Endothelial cell of umbilical vein (primary cell): ENCODE results near the gene STBD1. TPM values are rescaled to one million over a fixed set of nuclear protein-coding genes. Genes with fewer than 3 reads are reported as not detected.

Experiments
- BruUV-seq: library from RNA; stranded (reverse); fragments of 400-500 nt; replicated peaks from 2 replicates; lab custom pipeline; 2021; lab: Mats Ljungman, UMichigan
- CTCF ChIA-PET: fragments of 300-600, 350-600 bp; sonication (Branson Sonifier 250); formaldehyde crosslinking; loops from one replicate; lab custom pipeline; 2021; ENCODE audit warnings: antibody characterized with exemption, inconsistent platforms; lab: Charles Lee
- POLR2A ChIA-PET: fragments of 300-600, 350-600 bp; sonication (Branson Sonifier 250); formaldehyde crosslinking; loops from one replicate; lab custom pipeline; 2021; ENCODE audit warnings: antibody characterized with exemption, inconsistent platforms; lab: Charles Lee
- DNase-seq: peaks from one replicate; pipeline ENCODE4 v3.0.0-alpha.2; 2011; ENCODE audit warnings: low read depth, low spot score
- FAIRE-seq: peaks from 2 replicates; lab custom pipeline; 2011; peaks lifted over from hg19 to GRCh38; lab: Jason Lieb, UNC
- H2AFZ ChIP-seq: 2 replicates; pipeline ENCODE4 v1.6.0; 2012; ENCODE audit warnings: low read depth, low read length, control low read depth, inconsistent platforms
- H3K27ac ChIP-seq: 2 replicates; pipeline ENCODE4 v1.5.1; 2011; ENCODE audit warnings: low read depth, mild to moderate bottlenecking, control low read depth, low read length, moderate library complexity; ENCODE audit not compliant: insufficient read depth
- H3K27me3 ChIP-seq, 2 experiments: 2 replicates each; pipeline versions ENCODE4 v1.6.0 to v1.6.1; 2011; ENCODE audit warnings: low read length in 2 of 2, mixed read lengths in 1 of 2; ENCODE audit not compliant: control insufficient read depth in 2 of 2, insufficient read depth in 2 of 2
- H3K36me3 ChIP-seq, 2 experiments: 2 replicates in 1 of 2; 3 replicates in 1 of 2; pipeline ENCODE4 v1.5.1; 2011; ENCODE audit warnings: low read length in 2 of 2, mild to moderate bottlenecking in 1 of 2, moderate library complexity in 1 of 2; ENCODE audit not compliant: control insufficient read depth in 2 of 2, insufficient read depth in 2 of 2; ENCODE audit errors: extremely low read depth in 1 of 2
- H3K4me1 ChIP-seq: 3 replicates; pipeline ENCODE4 v1.5.1; 2011; ENCODE audit warnings: mild to moderate bottlenecking, low read length; ENCODE audit not compliant: control insufficient read depth, insufficient read depth; ENCODE audit errors: extremely low read depth
- H3K4me2 ChIP-seq: 2 replicates; pipeline ENCODE4 v1.6.1; 2011; ENCODE audit warnings: low read length, control low read depth, mixed read lengths; ENCODE audit not compliant: insufficient read depth
- H3K4me3 ChIP-seq, 3 experiments: fragments of 200-600 bp in 1 of 3; sonication (generic), shearing (Covaris generic) in 1 of 3; replicated peaks in 1 of 3; 2 replicates each; pipeline ENCODE4 v1.5.1; 2011 to 2016; ENCODE audit warnings: control low read depth in 3 of 3, low read length in 3 of 3, mild to moderate bottlenecking in 2 of 3, inconsistent platforms in 1 of 3, low read depth in 1 of 3, moderate library complexity in 1 of 3; ENCODE audit not compliant: insufficient read depth in 1 of 3
- H3K79me2 ChIP-seq: 2 replicates; pipeline ENCODE4 v1.6.0; 2012; ENCODE audit warnings: low read length, inconsistent platforms; ENCODE audit not compliant: control insufficient read depth, insufficient read depth
- H3K9ac ChIP-seq: replicated peaks from 2 replicates; pipeline ENCODE3; 2011; ENCODE audit warnings: low read length, control low read depth; ENCODE audit not compliant: insufficient read depth; ENCODE audit errors: extremely low read depth
- H3K9me1 ChIP-seq: replicated peaks from 3 replicates; pipeline ENCODE4 v1.6.0; 2011; ENCODE audit warnings: mild to moderate bottlenecking, low read length; ENCODE audit not compliant: control insufficient read depth, insufficient read depth; ENCODE audit errors: extremely low read depth
- H3K9me3 ChIP-seq: replicated peaks from 2 replicates; pipeline ENCODE4 v1.5.1; 2012; ENCODE audit warnings: low read length, inconsistent platforms; ENCODE audit not compliant: control insufficient read depth, insufficient read depth
- H4K20me1 ChIP-seq: replicated peaks from 2 replicates; pipeline ENCODE3; 2011; ENCODE audit warnings: mild to moderate bottlenecking, low read length; ENCODE audit not compliant: control insufficient read depth, insufficient read depth; ENCODE audit errors: extremely low read depth
- EZH2 ChIP-seq: IDR thresholded peaks from 2 replicates; pipeline ENCODE4 v1.6.1; 2012; ENCODE audit warnings: borderline replicate concordance, low read depth, mild to moderate bottlenecking, moderate library complexity, low read length, inconsistent platforms; ENCODE audit not compliant: severe bottlenecking
- FOS ChIP-seq: IDR thresholded peaks from 2 replicates; pipeline ENCODE4 v1.6.1; 2011; ENCODE audit warnings: mild to moderate bottlenecking, low read length, moderate library complexity, borderline replicate concordance; ENCODE audit not compliant: insufficient read depth
- MYC ChIP-seq: IDR thresholded peaks from one replicate; pipeline ENCODE4 v1.6.1; 2011; ENCODE audit warnings: mild to moderate bottlenecking, low read depth, low read length
- dilution Hi-C: fragments of 300-500 bp; cut with MboI; formaldehyde crosslinking; loops from one replicate; pipeline ENCODE4 v1.15.0; 2019; ENCODE audit warnings: low sequenced_read_pairs; ENCODE audit not compliant: extremely low pct_ligation_motif_present
- intact Hi-C: fragments of 100-400 bp; cut with micrococcal nuclease; formaldehyde crosslinking; loops from one replicate; pipeline ENCODE4 v1.10.0; 2022
- polyA plus RNA-seq, 4 experiments: library from polyadenylated mRNA; depleted of rRNA in 3 of 4; stranded (reverse) in 3 of 4; unstranded in 1 of 4; fragments of >200 nt; gene quantifications; 2 replicates each; pipeline versions ENCODE4 v1.2.1 to v1.2.3, GENCODE V29; 2011 to 2012; ENCODE audit warnings: missing spikeins in 1 of 4
- total RNA-seq: library from RNA; stranded (reverse); gene quantifications from 2 replicates; pipeline ENCODE4 v1.2.3, GENCODE V29; 2021
- TF ChIP-seq, protein P1 (sequence below), 2 donors: IDR thresholded peaks; 1 replicate in 1 of 2; 2 replicates in 1 of 2; pipeline ENCODE4 v1.5.1; 2011; ENCODE audit warnings: low read length in 2 of 2, mild to moderate bottlenecking in 2 of 2, moderate library complexity in 2 of 2, control low read depth in 1 of 2, inconsistent platforms in 1 of 2, low read depth in 1 of 2; ENCODE audit not compliant: insufficient read depth in 1 of 2; ENCODE audit errors: extremely low read depth in 1 of 2

The STBD1 gene
- total and polyA plus RNA-seq, 2 donors (not counting 3 experiments of a cell fraction or from before 2014, with no cell fraction given): 0.18 to 0.29 TPM

DNA sequence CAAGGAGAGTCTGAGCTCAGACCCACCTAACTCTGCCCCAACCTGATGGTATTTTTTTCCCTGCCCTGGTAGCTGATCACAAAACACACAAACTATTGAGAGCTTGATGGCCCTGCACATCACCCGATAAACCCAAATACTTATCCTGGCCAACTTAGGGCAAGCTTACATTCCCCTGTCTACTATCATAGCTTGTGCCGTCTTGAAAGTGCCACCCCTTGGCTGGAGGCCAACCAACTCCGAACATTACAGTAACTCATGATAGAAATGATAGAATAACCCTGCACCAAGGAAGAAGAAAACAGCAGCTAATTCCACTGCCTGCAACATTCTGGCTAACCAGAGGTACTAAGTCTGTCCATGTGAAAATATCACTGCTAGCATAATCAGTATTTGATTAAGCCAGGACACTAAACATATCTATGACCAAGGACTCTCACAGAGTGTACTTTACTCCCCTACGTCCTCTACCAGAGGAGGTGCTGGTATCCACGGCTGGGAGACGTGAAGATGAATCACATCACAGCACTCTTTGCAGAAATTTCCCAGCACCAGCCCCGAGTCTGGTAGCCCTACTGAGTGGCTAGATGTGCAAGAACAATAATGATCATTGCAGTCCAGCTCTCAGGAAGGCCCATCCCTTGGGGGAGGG is 8.9 kb downstream of the STBD1 start:
- H3K79me2 ChIP-seq: no peaks in the 10 kb centered on the region
- intact Hi-C loops: no loop called here
- H4K20me1 ChIP-seq: no peaks in the 10 kb centered on the region
- CTCF ChIA-PET: interaction anchor here (1.5 kb wide), 1 partner anchor 136 kb away, joined by 4 read pairs; no protein-coding TSS in a partner anchor
- H3K27ac ChIP-seq: no peak overlapping the region
- POLR2A ChIA-PET: no interaction called here
- H2AFZ ChIP-seq: no peak overlapping the region
- H3K4me3 ChIP-seq: no peak overlapping the region
- TF ChIP-seq EZH2 (no peak), MYC (no peak), FOS (no peak)
- H3K4me2 ChIP-seq: no peak overlapping the region
- H3K27me3 ChIP-seq: peaks cover 0 to 8% of the 10 kb centered on the region in 2 experiments
- dilution Hi-C loops: no loop called here
- DNase-seq: no peak
- no peak for FAIRE-seq
- H3K4me1 ChIP-seq: no peaks in the 10 kb centered on the region
- H3K9me3 ChIP-seq: no peaks in the 10 kb centered on the region
- H3K9me1 ChIP-seq: no peaks in the 10 kb centered on the region
- no peaks in the 10 kb centered on the region for H3K36me3 ChIP-seq
- no TSS peak for BruUV-seq
- no peak overlapping the region for H3K9ac ChIP-seq

DNA sequence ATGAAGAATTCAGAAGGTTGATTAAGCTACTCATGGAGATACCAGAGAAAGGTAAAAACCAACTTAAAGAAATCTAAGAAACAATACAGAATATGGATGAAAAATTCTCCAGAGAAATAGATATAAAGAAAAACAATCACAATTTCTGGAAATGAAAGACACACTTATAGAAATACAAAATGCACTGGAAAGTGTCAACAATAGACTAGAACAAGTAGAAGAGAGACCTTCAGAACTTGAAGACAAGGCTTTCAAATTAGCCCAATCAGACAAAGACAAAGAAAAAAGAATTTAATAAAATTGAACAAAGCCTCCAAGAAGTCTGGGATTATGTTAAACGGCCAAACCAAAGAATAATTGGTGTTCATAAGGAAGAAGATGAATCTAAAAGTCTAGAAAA is 9.6 kb downstream of the STBD1 start:
- Histone ChIP-seq H3K9ac (no peak overlapping the region), H2AFZ (no peak overlapping the region), H3K9me1 (no peaks in the 10 kb centered on the region), H3K27ac (no peak overlapping the region), H3K9me3 (no peaks in the 10 kb centered on the region), H3K79me2 (no peaks in the 10 kb centered on the region), H4K20me1 (no peaks in the 10 kb centered on the region), H3K4me2 (no peak overlapping the region), H3K4me3 (no peak overlapping the region), H3K27me3 (peaks cover 0 to 8% of the 10 kb centered on the region in 2 experiments), H3K4me1 (no peaks in the 10 kb centered on the region), H3K36me3 (no peaks in the 10 kb centered on the region)
- dilution Hi-C loops: no loop called here
- no TSS peak for BruUV-seq
- intact Hi-C loops: no loop called here
- POLR2A ChIA-PET: no interaction called here
- DNase-seq (no peak), FAIRE-seq (no peak)
- TF ChIP-seq, protein P1, sequence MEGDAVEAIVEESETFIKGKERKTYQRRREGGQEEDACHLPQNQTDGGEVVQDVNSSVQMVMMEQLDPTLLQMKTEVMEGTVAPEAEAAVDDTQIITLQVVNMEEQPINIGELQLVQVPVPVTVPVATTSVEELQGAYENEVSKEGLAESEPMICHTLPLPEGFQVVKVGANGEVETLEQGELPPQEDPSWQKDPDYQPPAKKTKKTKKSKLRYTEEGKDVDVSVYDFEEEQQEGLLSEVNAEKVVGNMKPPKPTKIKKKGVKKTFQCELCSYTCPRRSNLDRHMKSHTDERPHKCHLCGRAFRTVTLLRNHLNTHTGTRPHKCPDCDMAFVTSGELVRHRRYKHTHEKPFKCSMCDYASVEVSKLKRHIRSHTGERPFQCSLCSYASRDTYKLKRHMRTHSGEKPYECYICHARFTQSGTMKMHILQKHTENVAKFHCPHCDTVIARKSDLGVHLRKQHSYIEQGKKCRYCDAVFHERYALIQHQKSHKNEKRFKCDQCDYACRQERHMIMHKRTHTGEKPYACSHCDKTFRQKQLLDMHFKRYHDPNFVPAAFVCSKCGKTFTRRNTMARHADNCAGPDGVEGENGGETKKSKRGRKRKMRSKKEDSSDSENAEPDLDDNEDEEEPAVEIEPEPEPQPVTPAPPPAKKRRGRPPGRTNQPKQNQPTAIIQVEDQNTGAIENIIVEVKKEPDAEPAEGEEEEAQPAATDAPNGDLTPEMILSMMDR (IDR thresholded peaks at IDR 0.05; ENCODE audit: extremely low read depth in 1 of 2, insufficient read depth in 1 of 2, low read depth in 1 of 2, low read length in 2 of 2): no peak
- CTCF ChIA-PET: interaction anchor here (0.9 to 1.5 kb wide), 2 partner anchors 10 to 137 kb away, joined by 3 to 4 read pairs; no protein-coding TSS in a partner anchor
